GM12878 (cell line): ENCODE results near the gene LST1.

Experiments used
- BACH1 ChIP-seq: fragments of 450-650 bp; IDR thresholded peaks from 2 replicates; pipeline ENCODE4 v1.6.1; 2017; ENCODE audit warnings: mild to moderate bottlenecking, borderline replicate concordance
- BHLHE40 ChIP-seq, 2 experiments: fragments of 450-650 bp in 1 of 2; IDR thresholded peaks; 2 replicates each; pipeline ENCODE4 v1.6.1; 2011 to 2017; ENCODE audit warnings: low read depth in 2 of 2, borderline replicate concordance in 1 of 2, improper control_type of control experiment in 1 of 2, low read length in 1 of 2, mild to moderate bottlenecking in 1 of 2
- SIN3A ChIP-seq: IDR thresholded peaks from 2 replicates; pipeline ENCODE4 v1.6.1; 2012; ENCODE audit warnings: low read depth, low read length, improper control_type of control experiment
- SMC3 ChIP-seq: IDR thresholded peaks from 2 replicates; pipeline ENCODE4 v1.6.1; 2011; ENCODE audit warnings: low read length, improper control_type of control experiment, borderline replicate concordance
- TAF1 ChIP-seq: IDR thresholded peaks from 2 replicates; pipeline ENCODE4 v1.6.1; 2011; ENCODE audit warnings: mild to moderate bottlenecking, low read depth, low read length, borderline replicate concordance
- TF ChIP-seq, protein P1 (sequence below): IDR thresholded peaks from 2 replicates; pipeline ENCODE4 v1.6.1; 2012; ENCODE audit warnings: low read depth, low read length, improper control_type of control experiment
- TF ChIP-seq, protein P2 (sequence below): IDR thresholded peaks from 2 replicates; pipeline ENCODE4 v1.6.1; 2011; ENCODE audit warnings: low read depth, low read length, improper control_type of control experiment, borderline replicate concordance

DNA sequence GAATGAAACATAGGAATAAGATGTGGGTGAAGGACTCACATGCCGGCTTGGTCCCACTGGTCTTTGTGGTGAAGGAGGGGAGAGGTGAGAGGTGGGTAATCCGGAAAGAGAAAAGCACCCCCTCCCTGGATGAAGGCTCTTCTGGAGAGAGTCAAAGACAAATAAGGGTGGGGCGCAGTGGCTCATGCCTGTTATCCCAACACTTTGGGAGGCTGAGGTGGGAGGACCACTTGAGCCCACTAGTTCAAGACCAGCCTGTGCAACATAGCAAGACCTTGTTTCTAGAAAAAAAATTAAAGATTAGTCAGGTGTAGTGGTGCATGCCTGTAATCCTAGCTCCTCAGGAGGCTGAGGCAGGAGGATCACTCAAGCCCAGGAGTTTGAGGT is 7.0 kb upstream of the LST1 start:
- TF ChIP-seq BACH1 (no peak), SIN3A (no peak), SMC3 (no peak), TAF1 (no peak), BHLHE40 (IDR thresholded peaks at IDR 0.05; ENCODE audit: borderline replicate concordance in 1 of 2, low read depth in 2 of 2, low read length in 1 of 2) (no peak)
- TF ChIP-seq, protein P1, sequence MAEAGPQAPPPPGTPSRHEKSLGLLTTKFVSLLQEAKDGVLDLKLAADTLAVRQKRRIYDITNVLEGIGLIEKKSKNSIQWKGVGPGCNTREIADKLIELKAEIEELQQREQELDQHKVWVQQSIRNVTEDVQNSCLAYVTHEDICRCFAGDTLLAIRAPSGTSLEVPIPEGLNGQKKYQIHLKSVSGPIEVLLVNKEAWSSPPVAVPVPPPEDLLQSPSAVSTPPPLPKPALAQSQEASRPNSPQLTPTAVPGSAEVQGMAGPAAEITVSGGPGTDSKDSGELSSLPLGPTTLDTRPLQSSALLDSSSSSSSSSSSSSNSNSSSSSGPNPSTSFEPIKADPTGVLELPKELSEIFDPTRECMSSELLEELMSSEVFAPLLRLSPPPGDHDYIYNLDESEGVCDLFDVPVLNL = no peak
- TF ChIP-seq, protein P2, sequence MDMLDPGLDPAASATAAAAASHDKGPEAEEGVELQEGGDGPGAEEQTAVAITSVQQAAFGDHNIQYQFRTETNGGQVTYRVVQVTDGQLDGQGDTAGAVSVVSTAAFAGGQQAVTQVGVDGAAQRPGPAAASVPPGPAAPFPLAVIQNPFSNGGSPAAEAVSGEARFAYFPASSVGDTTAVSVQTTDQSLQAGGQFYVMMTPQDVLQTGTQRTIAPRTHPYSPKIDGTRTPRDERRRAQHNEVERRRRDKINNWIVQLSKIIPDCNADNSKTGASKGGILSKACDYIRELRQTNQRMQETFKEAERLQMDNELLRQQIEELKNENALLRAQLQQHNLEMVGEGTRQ = no peak
